Calu3 (cell line): Measurements from ENCODE around the gene RPS6KA2. TPM values are rescaled to one million over a fixed set of nuclear protein-coding genes. Genes with fewer than 3 reads are reported as not detected.

ENCODE experiments used
- BruUV-seq: library from RNA; stranded (reverse); fragments of 400-500 nt; replicated peaks from 2 replicates; lab custom pipeline; 2021; lab: Mats Ljungman, UMichigan
- CTCF ChIA-PET: fragments of 300-600 bp; sonication (Branson Sonifier 250); formaldehyde crosslinking; loops from one replicate; lab custom pipeline; 2022; ENCODE audit warnings: antibody characterized with exemption; lab: Charles Lee
- DNase-seq: peaks from one replicate; pipeline ENCODE4 v3.0.0; 2022
- H3K27ac Mint-ChIP-seq: one replicate; pipeline ENCODE4 v1.8.0; 2022; ENCODE audit warnings: mixed read lengths; ENCODE audit not compliant: unreplicated experiment
- H3K27me3 Mint-ChIP-seq: one replicate; pipeline ENCODE4 v1.8.0; 2022; ENCODE audit warnings: mixed read lengths; ENCODE audit not compliant: unreplicated experiment
- H3K36me3 Mint-ChIP-seq: one replicate; pipeline ENCODE4 v1.8.0; 2022; ENCODE audit warnings: mild to moderate bottlenecking, moderate library complexity, mixed read lengths; ENCODE audit not compliant: insufficient read depth, unreplicated experiment
- H3K4me1 Mint-ChIP-seq: one replicate; pipeline ENCODE4 v1.8.0; 2022; ENCODE audit warnings: mild to moderate bottlenecking, low read depth, mixed read lengths; ENCODE audit not compliant: unreplicated experiment
- H3K4me3 Mint-ChIP-seq: one replicate; pipeline ENCODE4 v1.8.0; 2022; ENCODE audit warnings: mild to moderate bottlenecking, low read depth, moderate library complexity, mixed read lengths; ENCODE audit not compliant: unreplicated experiment
- H3K9me3 Mint-ChIP-seq: one replicate; pipeline ENCODE4 v1.8.0; 2022; ENCODE audit warnings: low read depth, mixed read lengths; ENCODE audit not compliant: unreplicated experiment
- intact Hi-C: fragments of 100-400 bp; cut with micrococcal nuclease; formaldehyde crosslinking; loops from one replicate; pipeline ENCODE4 v1.10.0; 2022; ENCODE audit not compliant: unreplicated experiment
- total RNA-seq: library from RNA; stranded (reverse); gene quantifications from 2 replicates; pipeline ENCODE4 v1.2.3, GENCODE V29; 2022
- TF ChIP-seq, protein P1 (sequence below): fragments of 200-600 bp; IDR thresholded peaks from one replicate; pipeline ENCODE4 v1.8.0; 2022; ENCODE audit warnings: antibody characterized with exemption; ENCODE audit not compliant: unreplicated experiment

The RPS6KA2 gene
- total RNA-seq, 1 experiment from 2014 or later, result 41.3 TPM

DNA sequence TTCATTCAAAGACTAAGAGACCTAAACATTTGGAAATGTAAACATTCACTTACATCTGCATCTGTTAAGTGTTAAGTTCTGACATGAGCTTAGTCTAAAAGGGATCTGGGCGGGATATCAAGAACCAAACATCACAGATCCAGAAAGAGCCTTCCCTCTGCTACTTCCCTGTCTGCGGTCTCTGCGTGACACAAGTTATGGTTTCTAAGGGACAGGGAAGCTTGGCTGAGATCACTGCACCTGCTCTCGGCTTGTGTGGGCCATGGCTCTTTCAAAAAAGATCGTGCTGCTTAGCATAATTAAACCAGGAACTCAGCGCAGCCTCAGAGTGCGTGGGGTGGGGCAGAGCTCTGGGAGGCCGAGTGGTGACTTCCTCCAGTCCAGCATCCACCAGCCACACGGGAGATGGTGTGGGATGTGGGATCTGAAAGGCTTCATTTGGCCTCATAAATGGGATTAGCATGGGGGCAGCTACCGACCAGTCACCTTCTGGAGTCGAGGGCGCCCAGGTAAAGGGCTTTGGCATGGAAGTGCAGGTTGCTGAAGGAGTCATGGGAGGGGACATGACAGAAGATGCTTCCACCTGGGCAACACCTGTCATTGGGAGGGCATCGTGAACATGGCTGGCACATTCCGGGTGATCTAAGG, 23.9 kb downstream of the RPS6KA2 start:
- peaks cover 4% of the 10 kb centered on the region for H3K36me3 Mint-ChIP-seq
- intact Hi-C loops, result no loop called here
- TF ChIP-seq, protein P1, sequence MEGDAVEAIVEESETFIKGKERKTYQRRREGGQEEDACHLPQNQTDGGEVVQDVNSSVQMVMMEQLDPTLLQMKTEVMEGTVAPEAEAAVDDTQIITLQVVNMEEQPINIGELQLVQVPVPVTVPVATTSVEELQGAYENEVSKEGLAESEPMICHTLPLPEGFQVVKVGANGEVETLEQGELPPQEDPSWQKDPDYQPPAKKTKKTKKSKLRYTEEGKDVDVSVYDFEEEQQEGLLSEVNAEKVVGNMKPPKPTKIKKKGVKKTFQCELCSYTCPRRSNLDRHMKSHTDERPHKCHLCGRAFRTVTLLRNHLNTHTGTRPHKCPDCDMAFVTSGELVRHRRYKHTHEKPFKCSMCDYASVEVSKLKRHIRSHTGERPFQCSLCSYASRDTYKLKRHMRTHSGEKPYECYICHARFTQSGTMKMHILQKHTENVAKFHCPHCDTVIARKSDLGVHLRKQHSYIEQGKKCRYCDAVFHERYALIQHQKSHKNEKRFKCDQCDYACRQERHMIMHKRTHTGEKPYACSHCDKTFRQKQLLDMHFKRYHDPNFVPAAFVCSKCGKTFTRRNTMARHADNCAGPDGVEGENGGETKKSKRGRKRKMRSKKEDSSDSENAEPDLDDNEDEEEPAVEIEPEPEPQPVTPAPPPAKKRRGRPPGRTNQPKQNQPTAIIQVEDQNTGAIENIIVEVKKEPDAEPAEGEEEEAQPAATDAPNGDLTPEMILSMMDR, result no peak
- H3K27me3 Mint-ChIP-seq, result no peaks in the 10 kb centered on the region
- BruUV-seq, result no TSS peak
- no peak overlapping the region for H3K27ac Mint-ChIP-seq
- no peak for DNase-seq
- H3K4me1 Mint-ChIP-seq, result peaks cover 17% of the 10 kb centered on the region
- peaks cover 6% of the 10 kb centered on the region for H3K9me3 Mint-ChIP-seq
- CTCF ChIA-PET, result no interaction called here
- no peak overlapping the region for H3K4me3 Mint-ChIP-seq

- Mint-ChIP-seq H3K27ac (no peak overlapping the region), H3K9me3 (peaks cover 9% of the 10 kb centered on the region)
Measured at GRCh38 chr6:166601956-166602355, 25.1 kb downstream of the RPS6KA2 start.

DNA sequence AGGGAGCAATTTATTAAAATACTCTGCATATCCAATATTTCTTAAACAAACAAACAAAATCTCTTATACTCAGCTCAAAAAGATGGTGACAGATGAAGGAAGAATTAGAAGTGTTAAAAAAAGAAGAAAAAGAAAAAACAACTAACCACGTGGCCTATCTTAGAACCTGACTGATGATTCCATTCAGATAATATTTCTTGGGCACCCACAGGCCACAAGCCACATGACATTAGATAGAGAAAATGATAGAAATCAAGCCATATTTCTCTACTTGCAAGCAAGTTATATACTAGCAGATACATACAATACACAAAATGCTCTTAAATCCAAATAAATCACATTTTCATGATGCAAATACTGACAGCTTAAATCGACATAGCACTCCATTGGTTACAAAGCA, 26.1 kb downstream of the RPS6KA2 start:
- Mint-ChIP-seq H3K4me1 (peaks cover 29% of the 10 kb centered on the region), H3K9me3 (peaks cover 13% of the 10 kb centered on the region), H3K4me3 (no peak overlapping the region), H3K27ac (no peak overlapping the region), H3K36me3 (peaks cover 10% of the 10 kb centered on the region), H3K27me3 (no peaks in the 10 kb centered on the region)
- intact Hi-C loops, result no loop called here
- TF ChIP-seq, protein P1, result no peak
- CTCF ChIA-PET, result no interaction called here
- BruUV-seq, result no TSS peak
- DNase-seq, result no peak

More at GRCh38 chr6:166601956-166602355, 25.1 kb downstream of the RPS6KA2 start:
- CTCF ChIA-PET, result interaction anchor here (0.6 kb wide), 1 partner anchor 44 kb away, joined by 3 read pairs; no protein-coding TSS in a partner anchor
- no peak overlapping the region for H3K4me3 Mint-ChIP-seq
- BruUV-seq, result no TSS peak
- no peak for DNase-seq
- no peaks in the 10 kb centered on the region for H3K27me3 Mint-ChIP-seq
- intact Hi-C loops, result no loop called here
- TF ChIP-seq, protein P1, result no peak
- H3K36me3 Mint-ChIP-seq, result peaks cover 6% of the 10 kb centered on the region
- H3K4me1 Mint-ChIP-seq, result peaks cover 19% of the 10 kb centered on the region

DNA sequence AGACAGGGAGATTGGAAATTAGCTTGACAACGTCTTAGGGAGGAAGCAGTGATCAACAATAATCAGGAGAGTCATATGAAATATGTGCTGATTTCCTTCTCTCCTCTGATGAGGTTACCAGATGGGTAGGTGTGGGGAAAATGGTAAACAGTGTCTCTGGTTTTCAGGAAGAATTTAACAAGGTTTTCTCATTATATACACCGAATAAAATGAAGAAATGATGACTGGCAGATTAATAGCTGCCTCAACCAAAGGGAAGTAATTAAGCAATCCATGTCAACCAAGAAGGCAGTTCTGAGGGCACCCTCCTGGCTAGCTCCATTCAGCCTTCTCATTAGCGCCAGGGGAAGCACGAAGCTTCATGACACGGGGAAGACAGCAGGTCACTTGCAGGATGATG, 27.8 kb downstream of the RPS6KA2 start:
- TF ChIP-seq, protein P1, result no peak
- intact Hi-C loops, result no loop called here
- no TSS peak for BruUV-seq
- Mint-ChIP-seq H3K27ac (no peak overlapping the region), H3K27me3 (no peaks in the 10 kb centered on the region), H3K9me3 (peaks cover 10% of the 10 kb centered on the region), H3K4me1 (peaks cover 33% of the 10 kb centered on the region), H3K36me3 (peaks cover 10% of the 10 kb centered on the region), H3K4me3 (no peak overlapping the region)
- CTCF ChIA-PET, result no interaction called here
- DNase-seq, result no peak
